ENCODE data around the gene TMEM117.

The TMEM117 gene

GRCh38 chr12:44143175-44143574 lies 307.3 kb downstream of the TMEM117 start:
- peak; percentile 54 for DNase-seq (ENCODE audit: low read depth)
- no peak overlapping the region for H3K4me3 ChIP-seq (ENCODE audit: low read length)
- no peak for TF ChIP-seq CTCF (conservative IDR thresholded peaks at IDR 0.05; ENCODE audit: low read depth, low read length)

DNA sequence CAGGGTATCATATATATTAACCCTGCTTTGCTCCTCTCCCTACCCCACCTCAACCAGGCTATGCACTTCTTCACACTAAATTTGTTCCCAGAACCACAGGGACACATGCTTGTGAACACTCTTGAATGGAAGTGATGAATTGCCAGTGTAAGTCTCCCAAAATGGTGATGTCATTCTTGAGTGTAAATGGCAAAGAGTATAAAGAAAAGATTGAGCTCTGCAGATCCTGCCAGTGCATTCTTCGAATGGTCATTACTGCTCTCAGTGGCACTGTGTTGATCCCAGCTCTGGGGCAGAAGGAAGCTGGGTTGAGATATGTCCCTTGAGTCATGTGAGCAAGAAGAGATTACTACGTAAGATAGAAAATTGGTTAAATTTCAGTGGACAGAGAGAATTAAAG lies 313.1 kb downstream of the TMEM117 start:
- no peak for DNase-seq (ENCODE audit: low read depth)
- TF ChIP-seq CTCF (conservative IDR thresholded peaks at IDR 0.05; ENCODE audit: low read depth, low read length), result no peak
- H3K4me3 ChIP-seq (ENCODE audit: low read length), result no peak overlapping the region

- no peak overlapping the region for H3K4me3 ChIP-seq (ENCODE audit: low read length)
- no peak for DNase-seq (ENCODE audit: low read depth)
- TF ChIP-seq CTCF (conservative IDR thresholded peaks at IDR 0.05; ENCODE audit: low read depth, low read length), result no peak
Observed at GRCh38 chr12:44154128-44154527, 318.2 kb downstream of the TMEM117 start.

GRCh38 chr12:44155358-44155757 lies 319.5 kb downstream of the TMEM117 start:
- no peak for DNase-seq (ENCODE audit: low read depth)
- no peak for TF ChIP-seq CTCF (conservative IDR thresholded peaks at IDR 0.05; ENCODE audit: low read depth, low read length)
- H3K4me3 ChIP-seq (ENCODE audit: low read length), result no peak overlapping the region

DNA sequence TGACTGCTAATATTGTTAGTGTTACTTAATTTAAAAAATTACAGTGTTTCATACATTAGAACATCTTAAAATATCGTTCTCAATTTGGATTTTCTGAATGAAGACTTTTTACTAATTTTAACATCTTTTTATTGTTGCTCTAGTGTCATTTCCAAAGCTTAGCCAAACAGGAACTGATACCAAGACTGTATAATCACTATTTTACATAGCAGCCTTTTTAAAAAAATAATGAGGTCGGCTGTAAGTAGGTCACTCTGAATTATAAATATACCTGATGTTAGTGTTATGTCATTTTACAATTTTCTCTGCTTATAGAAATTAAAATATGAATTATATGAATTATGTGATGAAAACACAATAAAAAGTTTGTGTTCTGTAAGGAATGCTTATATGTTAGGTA lies 321.5 kb downstream of the TMEM117 start:
- no peak for TF ChIP-seq CTCF (conservative IDR thresholded peaks at IDR 0.05; ENCODE audit: low read depth, low read length)
- DNase-seq (ENCODE audit: low read depth), result no peak
- H3K4me3 ChIP-seq (ENCODE audit: low read length), result no peak overlapping the region

DNA sequence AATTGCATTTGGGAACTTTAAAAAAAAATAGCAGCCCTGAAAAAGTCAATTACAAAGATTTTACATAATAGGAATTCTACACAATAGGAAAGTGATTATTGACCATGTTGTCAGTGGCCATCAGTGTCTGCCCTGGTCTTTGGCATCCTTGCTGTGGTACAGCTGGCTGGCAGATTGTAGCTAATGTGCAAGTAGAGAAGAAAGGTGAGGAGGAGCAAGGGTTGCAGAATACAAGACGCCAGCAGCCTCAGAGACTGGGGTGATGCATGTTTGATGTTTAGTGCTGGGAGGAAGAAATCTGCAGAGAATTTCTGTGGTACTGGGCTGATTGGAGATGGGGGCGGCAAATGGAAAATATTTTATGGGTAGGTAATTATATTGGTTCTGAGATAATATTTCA lies 322.9 kb downstream of the TMEM117 start:
- TF ChIP-seq CTCF (conservative IDR thresholded peaks at IDR 0.05; ENCODE audit: low read depth, low read length), result no peak
- no peak for DNase-seq (ENCODE audit: low read depth)

DNA sequence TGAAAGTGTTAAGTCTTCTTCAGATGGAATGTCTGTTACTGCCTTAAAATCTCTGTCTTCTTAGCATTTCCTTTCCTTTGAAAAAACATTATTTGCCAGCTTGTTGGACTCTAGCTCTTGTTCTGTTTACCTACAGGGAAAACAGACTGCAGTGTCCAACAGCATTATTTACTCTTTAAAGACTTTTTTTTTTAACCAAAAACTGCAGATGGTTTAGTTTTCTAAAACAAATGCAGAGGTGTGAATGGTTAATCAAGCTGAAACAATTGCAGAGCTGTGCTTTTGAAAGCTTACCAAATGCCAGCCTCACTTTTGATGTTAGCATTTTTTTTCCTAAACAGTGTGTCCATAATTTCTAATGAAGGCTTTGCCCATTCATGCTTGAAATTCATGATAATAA lies 323.3 kb downstream of the TMEM117 start:
- TF ChIP-seq CTCF (conservative IDR thresholded peaks at IDR 0.05; ENCODE audit: low read depth, low read length), result no peak
- peak; percentile 66 for DNase-seq (ENCODE audit: low read depth)
- H3K4me3 ChIP-seq (ENCODE audit: low read length), result no peak overlapping the region

More for the DNA sequence above, 322.9 kb downstream of the TMEM117 start:
- no peak overlapping the region for H3K4me3 ChIP-seq (ENCODE audit: low read length)
